Fibroblast of skin of scalp (primary cell): ENCODE data around the gene DEAF1.

Source experiments
- DNase-seq: peaks from one replicate; pipeline ENCODE4 v3.0.0-alpha.2; 2013

The DEAF1 gene

GRCh38 chr11:641806-642370 lies 53.1 kb downstream of the DEAF1 start:
- DNase-seq: no peak

DNA sequence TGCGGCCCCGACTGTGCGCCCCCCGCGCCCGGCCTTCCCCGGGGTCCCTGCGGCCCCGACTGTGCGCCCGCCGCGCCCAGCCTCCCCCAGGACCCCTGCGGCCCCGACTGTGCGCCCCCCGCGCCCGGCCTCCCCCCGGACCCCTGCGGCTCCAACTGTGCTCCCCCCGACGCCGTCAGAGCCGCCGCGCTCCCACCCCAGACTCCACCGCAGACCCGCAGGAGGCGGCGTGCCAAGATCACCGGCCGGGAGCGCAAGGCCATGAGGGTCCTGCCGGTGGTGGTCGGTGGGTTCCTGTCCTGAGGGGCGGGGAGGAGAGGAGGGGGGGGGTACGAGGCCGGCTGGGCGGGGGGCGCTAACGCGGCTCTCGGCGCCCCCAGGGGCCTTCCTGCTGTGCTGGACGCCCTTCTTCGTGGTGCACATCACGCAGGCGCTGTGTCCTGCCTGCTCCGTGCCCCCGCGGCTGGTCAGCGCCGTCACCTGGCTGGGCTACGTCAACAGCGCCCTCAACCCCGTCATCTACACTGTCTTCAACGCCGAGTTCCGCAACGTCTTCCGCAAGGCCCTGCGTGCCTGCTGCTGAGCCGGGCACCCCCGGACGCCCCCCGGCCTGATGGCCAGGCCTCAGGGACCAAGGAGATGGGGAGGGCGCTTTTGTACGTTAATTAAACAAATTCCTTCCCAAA lies 54.9 kb downstream of the DEAF1 start:
- DNase-seq: no peak

- no peak for DNase-seq
These were observed 55.6 kb downstream of the DEAF1 start for GRCh38 chr11:639332-639955.

DNA sequence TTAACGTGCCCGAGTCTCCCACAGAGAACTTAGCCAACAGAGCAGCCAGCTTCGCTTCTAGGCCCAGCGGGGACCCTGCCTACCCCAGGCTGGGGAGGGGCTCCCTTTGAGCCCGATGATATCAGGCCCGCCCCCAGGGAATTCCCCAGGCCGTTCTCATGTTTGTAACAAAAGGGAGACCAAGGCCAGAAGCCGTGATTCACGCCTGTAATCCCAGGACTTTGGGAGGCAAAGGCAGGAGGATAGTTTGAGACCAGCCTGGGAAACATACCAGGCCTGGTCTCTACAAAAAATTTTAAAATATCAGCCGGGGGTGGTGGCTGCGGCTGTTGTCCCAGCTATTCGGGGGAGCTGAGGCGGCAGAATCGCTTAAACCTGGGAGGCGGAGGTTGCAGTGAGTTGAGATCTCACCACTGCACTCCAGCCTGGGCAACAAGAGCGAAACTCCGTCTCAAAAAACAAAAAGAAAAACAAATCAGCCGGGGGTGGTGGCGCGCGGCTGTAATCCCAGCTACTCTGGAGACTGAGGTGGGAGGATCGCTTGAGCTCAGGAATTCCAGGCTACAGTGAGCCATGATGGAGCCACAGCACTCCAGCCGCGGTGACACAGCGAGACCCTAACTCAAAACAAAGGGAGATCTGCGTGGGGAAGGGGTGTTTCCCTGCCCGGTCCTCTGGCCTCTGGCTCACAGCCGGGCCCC lies 56.2 kb downstream of the DEAF1 start:
- DNase-seq: peak; percentile 50

- no peak for DNase-seq
These were observed 57.2 kb downstream of the DEAF1 start for GRCh38 chr11:637593-638521.

DNA sequence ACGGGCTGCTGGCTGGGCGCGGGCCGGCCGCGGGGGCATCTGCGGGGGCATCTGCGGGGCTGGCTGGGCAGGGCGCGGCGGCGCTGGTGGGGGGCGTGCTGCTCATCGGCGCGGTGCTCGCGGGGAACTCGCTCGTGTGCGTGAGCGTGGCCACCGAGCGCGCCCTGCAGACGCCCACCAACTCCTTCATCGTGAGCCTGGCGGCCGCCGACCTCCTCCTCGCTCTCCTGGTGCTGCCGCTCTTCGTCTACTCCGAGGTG lies 57.8 kb downstream of the DEAF1 start:
- DNase-seq: no peak

DNA sequence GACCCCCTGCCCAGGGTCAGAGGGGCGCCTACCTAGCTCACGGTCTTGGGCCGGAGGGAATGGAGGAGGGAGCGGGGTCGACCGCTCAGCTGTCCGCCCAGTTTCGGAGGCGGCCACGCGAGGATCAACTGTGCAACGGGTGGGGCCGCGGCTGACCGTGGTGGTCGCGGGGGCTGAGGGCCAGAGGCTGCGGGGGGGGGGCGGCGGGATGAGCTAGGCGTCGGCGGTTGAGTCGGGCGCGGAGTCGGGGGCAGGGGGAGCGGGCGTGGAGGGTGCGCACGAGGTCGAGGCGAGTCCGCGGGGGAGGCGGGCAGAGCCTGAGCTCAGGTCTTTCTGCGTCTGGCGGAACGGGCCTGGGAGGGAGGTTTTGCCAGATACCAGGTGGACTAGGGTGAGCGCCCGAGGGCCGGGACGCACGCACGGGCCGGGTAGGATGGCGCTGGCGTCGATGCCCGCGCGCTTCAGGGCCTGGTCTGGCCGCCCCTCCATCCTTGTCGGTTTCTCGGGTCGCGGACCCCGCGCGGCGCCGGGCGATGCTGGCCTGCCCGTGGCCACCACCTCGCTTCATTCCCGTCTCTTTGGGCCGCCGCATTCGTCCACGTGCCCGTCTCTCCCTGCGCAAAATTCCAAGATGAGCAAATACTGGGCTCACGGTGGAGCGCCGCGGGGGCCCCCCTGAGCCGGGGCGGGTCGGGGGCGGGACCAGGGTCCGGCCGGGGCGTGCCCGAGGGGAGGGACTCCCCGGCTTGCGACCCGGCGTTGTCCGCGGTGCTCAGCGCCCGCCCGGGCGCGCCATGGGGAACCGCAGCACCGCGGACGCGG lies 58.3 kb downstream of the DEAF1 start, which contains the start of gene DRD4:
Gene DRD4 (plus strand): TSS at position 759 of the 822 bp plus-strand sequence. CDS start 36 bp downstream, at position 795.
- DNase-seq: peak; percentile 42

DNA sequence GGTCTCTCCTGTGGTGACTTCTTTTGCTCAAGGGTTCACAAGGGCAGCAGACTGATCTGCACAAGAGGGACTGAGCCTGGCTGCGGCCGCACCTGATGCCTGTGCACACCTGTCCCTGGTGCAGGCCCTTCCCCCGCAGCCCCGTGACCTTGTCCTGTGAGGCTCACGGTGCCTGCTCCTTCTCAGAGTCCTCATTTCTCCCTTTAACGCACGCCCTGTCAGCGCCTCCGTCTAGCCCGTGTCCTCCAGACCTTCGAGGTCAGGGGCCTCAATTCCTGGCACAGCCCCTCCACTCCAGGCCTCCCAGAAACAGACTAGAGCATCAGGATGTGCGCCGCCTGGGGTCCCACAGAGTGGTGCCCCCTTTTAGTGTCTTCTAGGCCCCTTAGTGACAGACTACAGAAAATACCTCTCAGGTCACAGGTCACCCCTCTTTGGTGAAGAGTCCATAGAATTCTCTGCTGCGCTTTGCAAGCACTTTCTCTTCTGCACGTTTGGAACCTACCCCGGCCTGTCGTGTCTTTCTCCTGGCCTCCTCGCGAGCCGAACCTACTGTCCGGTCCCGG lies 59.0 kb downstream of the DEAF1 start:
- DNase-seq: no peak

GRCh38 chr11:630871-631270 lies 64.2 kb downstream of the DEAF1 start:
- DNase-seq: no peak

DNA sequence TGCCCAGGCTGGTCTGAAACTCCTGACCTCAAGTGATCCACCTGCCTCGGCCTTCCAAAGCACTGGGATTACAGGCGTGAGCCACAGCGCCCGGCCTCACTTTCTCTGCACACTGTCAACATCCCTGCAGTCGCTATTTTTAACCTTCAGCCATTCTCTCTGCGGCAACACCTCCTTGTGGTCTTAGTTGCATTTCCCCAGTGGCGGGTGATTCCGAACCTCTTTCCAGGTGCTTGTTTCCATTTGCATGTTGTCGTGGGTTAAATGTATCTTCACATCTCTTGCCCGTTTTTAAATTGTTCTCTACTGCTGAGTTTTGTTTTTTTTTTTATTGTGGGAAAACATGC lies 65.8 kb downstream of the DEAF1 start:
- DNase-seq: no peak

DNA sequence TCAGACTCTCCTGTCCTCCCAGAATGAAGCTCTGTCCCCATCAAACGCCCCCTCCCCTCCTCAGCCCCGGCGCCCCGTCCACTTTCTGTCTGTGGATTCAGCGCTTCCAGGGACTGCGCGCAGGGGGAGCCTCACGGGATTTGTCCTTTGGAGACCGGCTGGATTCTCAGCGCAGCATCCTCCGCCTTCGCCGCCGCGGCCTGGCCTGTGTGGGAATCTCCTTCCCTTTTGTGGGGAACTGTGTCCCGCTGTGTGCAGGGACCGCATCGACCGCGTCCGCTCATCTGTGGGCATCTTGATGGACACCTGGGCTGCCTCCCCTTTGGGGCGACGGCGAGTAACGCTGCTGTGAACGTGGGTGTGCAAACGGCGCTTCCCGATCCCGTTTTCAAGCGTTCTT lies 67.0 kb downstream of the DEAF1 start:
- no peak for DNase-seq

DNA sequence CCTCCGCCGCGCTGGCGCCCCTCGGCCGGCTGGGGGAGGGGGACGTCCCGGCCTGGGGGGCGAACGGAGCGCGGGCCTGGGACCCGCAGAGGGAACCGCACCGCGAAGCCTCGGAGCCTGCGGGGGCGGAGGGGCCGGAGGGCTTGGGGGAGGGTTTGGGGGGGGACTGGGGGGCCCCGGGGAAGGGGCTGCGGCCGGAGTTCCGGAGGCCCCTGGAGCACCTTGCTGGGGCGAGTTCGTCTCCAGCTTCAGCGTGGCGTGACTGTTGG lies 67.8 kb downstream of the DEAF1 start:
- DNase-seq: no peak

DNA sequence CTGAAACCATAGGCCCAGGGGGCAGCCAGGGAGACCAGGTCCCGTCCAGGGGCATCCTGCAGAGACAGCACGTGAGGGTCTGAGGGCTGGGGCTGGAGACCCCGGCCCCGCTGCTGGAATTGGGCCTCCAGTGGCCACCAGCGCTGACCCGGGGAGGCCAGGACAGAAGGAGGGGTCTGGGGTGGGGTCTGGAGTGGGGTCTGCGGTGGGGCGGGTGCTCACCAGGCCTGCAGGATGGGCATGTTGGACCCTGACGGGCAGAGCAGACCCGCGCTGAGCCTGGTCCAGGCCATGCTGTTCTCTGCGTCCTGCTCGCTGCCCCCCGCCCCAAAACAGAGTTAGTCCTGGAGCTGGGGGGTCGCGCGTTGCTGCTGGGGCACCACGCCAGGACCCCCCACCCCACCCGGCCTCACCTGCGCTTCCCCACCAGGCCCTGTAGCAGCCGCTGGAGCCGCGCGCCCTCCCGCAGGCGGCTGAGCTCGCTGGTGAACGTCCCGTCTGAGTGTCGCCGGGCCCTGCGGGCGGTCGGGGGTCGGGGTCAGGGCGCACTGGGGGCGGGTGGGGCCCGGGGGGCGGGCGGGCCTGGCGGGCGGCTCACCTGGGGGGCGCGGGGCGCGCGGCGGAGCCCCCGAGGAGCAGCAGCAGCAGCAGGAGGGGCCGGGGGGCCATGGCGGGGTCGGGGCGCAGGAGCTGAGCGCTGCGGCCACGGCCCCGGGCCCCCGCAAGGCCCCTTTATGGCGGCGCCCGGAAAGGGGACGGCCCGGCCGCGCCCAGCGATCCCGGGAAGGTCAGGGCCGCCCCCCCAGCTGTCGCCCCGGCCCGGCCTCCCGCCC lies 68.3 kb downstream of the DEAF1 start, which contains the start of gene SCT:
Gene SCT (minus strand): TSS at position 707 of the 833 bp plus-strand sequence. CDS start 38 bp downstream, at position 669.
- no peak for DNase-seq

DNA sequence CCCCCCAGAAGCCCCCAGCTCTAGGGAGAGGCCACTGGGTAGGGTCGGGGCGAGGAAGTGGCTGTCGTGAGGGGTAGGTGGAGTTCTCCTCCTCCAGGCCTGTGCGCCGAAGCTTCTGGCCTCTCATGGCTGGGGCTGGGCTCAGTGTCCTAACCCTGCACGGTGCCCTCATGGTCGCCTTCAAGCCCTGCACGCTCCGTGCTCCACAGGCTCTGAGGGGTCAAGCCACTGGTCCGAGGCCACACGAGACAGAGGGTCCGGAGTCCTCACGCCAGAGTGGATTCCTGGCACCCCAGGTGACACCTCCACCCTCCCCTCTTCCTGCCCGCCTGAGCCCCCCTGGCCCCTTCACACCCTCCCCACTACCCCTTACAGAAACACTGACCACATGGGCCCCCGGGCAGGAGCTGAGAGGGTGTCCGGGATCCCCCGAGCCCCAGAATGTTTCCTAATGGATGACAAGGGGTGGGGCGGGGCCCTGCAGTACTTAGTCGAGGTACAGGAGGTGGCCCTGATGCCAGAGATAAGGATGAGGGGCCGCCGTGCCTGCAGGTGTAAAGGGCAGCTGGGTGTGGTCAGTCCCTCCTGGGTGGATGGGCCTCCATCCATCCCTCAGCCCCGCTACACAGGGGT lies 69.3 kb downstream of the DEAF1 start:
- DNase-seq: no peak

GRCh38 chr11:624705-625635 lies 70.1 kb downstream of the DEAF1 start, which contains the start of gene CDHR5:
Gene CDHR5, minus strand, starts transcription at chr11:624955. Its CDS starts 53 bp downstream, at chr11:624902.
- DNase-seq: no peak

DNA sequence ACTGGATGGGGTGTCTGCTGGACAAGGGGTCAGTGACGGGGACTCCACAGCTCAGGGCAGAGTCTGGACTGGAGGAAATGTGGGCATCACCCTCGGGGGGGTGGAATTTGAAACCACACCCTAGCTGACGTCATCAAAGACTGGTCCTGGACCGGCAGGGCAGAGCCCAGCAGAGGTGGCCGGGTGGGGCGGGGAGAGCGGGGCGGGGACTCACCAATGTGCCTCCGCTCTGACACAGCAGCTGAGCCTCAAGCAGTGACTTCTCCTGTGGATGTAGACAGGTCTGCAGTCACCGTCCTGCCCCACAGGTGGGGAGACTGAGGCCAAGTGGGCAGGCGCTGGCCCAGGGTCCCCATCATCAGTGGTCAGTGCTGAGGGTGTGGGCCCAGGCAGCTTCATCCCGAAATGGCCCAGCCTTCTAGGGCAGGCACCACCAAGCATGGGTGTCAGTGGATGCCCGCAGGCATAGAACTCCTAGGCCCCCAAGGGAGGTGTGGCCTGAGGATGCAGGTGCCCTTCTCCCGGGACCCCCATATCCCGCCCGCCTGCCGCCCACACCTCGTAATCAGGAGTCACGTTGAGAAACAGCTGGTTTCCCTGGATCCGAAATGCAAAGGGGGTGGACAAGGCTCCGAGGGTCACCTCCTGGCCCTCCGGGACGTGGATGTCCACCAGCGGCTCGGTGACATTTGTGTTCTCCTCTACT lies 70.9 kb downstream of the DEAF1 start:
- DNase-seq: peak; percentile 22

DNA sequence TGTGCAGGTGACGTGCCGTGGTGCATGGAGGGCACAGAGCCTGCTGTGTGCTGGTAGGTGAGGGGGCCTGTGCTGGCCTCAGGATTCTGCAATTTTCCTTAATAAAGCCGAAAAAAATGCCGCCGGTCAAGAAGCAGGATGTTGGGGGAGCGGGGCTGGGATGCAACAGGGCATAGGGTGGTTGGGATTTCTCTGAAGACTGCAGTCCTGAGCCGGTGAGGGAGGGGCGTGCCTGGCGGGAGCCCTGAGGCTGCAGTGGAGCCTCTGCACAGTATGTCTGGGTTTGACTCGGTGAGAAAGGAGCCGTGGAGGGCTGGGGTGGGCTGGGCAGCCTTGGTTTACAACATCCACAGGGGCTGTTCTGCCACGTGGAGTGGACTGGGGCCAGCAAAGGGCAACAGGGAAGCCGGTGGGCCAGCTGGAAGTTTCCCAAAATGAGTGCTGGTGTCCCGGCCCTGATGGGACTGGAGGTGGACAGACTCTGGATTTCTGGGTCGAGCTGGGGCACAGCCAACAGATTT lies 71.6 kb downstream of the DEAF1 start:
- DNase-seq: no peak

DNA sequence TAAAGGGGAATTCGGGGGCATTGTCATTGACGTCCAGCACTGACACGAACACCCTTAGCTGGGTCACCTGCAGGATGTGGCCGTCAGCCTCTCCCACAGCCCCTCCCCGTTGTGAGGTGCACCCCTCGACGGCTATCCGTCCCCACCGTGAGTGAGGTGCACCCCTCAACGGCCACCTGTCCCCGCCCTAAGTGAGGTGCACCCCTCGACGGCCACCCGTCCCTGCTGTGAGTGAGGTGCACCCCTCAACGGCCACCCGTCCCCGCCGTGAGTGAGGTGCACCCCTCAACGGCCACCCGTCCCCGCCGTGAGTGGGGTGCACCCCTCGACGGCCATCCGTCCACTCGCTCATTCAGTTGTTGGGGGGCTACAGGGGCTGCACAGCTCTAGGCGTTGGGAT lies 73.2 kb downstream of the DEAF1 start:
- DNase-seq: no peak
